GM12873 (cell line): ENCODE data around the gene EGLN3.

Experiments used
- CTCF ChIP-seq: IDR thresholded peaks from 2 replicates; pipeline ENCODE4 v1.5.1; 2012; ENCODE audit warnings: low read depth, mild to moderate bottlenecking, moderate library complexity, low read length, control low read depth; ENCODE audit not compliant: insufficient read depth; ENCODE audit errors: missing control alignments

EGLN3 gene

GRCh38 chr14:33949411-33949893 is 1.4 kb downstream of the EGLN3 start:
- no peak for TF ChIP-seq CTCF

- TF ChIP-seq CTCF, result no peak
These were observed 1.9 kb downstream of the EGLN3 start for GRCh38 chr14:33948869-33949408.

- TF ChIP-seq CTCF, result no peak
These were observed 2.6 kb downstream of the EGLN3 start for GRCh38 chr14:33948145-33948868.

GRCh38 chr14:33946679-33947476 is 4.0 kb downstream of the EGLN3 start:
- no peak for TF ChIP-seq CTCF

- no peak for TF ChIP-seq CTCF
These were observed 5.4 kb downstream of the EGLN3 start for GRCh38 chr14:33945210-33946088.

- TF ChIP-seq CTCF, result no peak
These were observed 7.6 kb downstream of the EGLN3 start for GRCh38 chr14:33943096-33943883.
